Measurements from ENCODE around the gene GNAL.

GNAL gene

DNA sequence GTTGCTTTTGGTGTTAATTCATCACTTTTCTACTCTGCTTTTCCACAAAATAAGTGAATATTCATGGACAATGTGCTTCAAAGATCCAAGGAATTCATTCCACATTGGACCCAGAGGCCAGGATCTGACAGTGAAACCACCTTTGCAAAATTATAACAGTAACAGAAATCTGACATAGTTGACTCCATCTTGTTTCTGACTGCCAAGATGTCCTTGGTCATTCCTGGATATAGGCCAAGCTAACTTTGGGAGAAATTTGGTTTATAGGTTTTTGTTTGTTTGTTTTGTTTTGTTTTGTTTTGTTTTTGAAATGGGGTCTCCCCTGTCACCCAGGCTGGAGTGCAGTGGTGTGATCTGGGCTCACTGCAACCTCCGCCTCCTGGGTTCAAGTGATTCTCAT is 208.7 kb downstream of the GNAL start:
- H3K36me3 ChIP-seq = peaks cover 15 to 71% (median 27%) of the 10 kb centered on the region in 3 donors
- TF ChIP-seq, protein P1, sequence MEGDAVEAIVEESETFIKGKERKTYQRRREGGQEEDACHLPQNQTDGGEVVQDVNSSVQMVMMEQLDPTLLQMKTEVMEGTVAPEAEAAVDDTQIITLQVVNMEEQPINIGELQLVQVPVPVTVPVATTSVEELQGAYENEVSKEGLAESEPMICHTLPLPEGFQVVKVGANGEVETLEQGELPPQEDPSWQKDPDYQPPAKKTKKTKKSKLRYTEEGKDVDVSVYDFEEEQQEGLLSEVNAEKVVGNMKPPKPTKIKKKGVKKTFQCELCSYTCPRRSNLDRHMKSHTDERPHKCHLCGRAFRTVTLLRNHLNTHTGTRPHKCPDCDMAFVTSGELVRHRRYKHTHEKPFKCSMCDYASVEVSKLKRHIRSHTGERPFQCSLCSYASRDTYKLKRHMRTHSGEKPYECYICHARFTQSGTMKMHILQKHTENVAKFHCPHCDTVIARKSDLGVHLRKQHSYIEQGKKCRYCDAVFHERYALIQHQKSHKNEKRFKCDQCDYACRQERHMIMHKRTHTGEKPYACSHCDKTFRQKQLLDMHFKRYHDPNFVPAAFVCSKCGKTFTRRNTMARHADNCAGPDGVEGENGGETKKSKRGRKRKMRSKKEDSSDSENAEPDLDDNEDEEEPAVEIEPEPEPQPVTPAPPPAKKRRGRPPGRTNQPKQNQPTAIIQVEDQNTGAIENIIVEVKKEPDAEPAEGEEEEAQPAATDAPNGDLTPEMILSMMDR (IDR thresholded peaks at IDR 0.05) = no peak
- intact Hi-C loops (cut with DNase I; ENCODE audit: low total_unique reads) = no loop called here

DNA sequence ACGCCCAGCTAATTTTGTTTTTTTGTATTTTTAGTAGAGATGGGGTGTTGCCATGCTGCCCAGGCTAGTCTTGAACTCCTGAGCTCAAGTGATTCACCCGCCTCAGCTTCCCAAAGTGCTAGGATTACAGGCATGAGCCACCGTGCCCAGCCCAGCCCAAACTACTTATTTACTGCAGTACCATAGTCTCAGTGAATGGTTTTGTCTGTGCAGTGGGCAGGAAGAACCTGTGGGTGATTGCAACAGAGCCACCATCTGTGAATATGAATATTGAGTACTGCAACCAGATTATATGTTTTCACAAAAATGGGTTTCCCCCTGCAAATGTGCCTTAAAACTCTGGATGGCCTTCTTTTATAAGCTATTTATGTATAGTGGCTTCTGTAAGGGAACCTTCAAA is 210.0 kb downstream of the GNAL start:
- TF ChIP-seq, protein P1 (IDR thresholded peaks at IDR 0.05) = no peak
- Histone ChIP-seq H3K27me3 (no peaks in the 10 kb centered on the region), H3K27ac (no peak overlapping the region), H3K4me3 (no peak overlapping the region), H3K4me1 (no peaks in the 10 kb centered on the region), H3K36me3 (peaks cover 13 to 69% (median 23%) of the 10 kb centered on the region in 3 donors), H3K9me3 (no peaks in the 10 kb centered on the region)
- intact Hi-C loops (cut with DNase I; ENCODE audit: low total_unique reads) = no loop called here
- DNase-seq = no peak

More for the DNA sequence above, 208.7 kb downstream of the GNAL start:
- Histone ChIP-seq H3K4me3 (no peak overlapping the region), H3K27ac (no peak overlapping the region), H3K4me1 (no peaks in the 10 kb centered on the region), H3K27me3 (no peaks in the 10 kb centered on the region), H3K9me3 (no peaks in the 10 kb centered on the region)
- no peak for DNase-seq

DNA sequence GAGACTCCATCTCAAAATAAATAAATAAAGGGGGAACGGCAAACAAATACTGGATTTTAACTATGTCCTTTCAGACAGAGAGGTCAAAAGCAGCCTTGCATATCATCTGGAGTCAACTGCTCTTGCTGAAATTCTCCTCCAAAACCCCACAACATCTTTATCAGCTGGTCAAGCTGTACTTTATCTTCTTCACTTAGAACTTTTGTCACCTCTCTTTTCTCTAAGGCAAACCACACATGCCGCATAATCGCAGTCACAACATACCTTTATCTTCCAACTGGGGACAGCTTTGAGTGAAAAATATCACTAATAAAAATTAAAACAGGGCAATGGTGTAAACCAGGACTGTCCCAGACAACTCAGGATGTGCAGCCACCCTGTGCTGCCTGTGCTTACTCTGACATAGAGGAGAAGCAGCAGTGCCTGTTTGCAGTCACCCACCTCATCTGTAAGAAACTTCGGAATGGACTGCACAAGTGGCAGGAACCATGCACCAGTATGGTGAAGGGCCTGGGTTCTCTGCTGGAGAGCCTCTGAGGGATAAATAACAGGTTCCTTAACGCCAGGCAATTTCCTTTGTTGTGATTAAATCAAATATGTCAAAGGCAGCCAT is 212.9 kb downstream of the GNAL start:
- Histone ChIP-seq H3K27ac (no peak overlapping the region), H3K4me3 (no peak overlapping the region), H3K9me3 (no peaks in the 10 kb centered on the region), H3K4me1 (peaks cover 0 to 3% (median 1%) of the 10 kb centered on the region in 4 donors), H3K27me3 (no peaks in the 10 kb centered on the region), H3K36me3 (peaks cover 0 to 53% (median 9%) of the 10 kb centered on the region in 3 donors)
- TF ChIP-seq, protein P1 (IDR thresholded peaks at IDR 0.05) = no peak
- no peak for DNase-seq
- intact Hi-C loops (cut with DNase I; ENCODE audit: low total_unique reads) = loop anchor here (10.0 kb wide), 1 partner anchor 47 kb away; the partner anchor contains the start of gene CHMP1B

DNA sequence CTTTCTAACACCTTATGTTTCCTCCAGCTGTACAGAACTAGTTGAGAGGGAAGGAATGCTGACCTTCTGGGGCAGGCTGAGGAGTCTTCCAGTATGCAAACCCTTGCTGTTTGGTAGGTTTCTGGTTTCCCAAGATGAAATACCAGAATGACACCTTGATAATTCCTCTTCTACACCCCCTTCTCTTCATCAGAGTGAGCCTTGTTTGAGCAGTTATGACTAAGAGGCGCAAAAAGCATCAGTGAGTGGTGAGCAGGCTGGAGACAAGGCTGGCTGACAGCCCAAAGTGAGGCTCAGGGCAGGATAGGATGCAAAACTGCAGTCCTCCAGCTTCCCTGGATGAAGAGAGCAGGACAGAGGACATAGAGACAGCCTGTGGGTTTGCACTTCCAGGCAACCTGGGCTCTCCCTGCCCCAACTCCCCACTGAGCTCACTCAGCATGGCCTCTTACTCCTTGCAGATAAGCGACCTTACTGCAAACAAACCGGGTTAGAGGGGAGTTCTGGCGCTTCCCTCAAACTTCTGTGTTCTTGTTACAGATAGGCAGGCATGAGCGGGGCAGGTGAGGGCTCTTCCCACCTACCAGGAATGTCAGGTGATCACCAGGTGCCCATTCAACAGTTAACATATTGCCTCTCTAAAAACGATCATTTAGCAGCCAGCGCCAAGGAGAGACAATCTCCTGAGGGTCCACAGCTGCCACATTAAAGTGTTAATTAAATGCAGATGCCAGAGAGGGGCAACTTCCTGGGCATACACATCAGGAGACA is 213.6 kb downstream of the GNAL start:
- Histone ChIP-seq H3K27me3 (no peaks in the 10 kb centered on the region), H3K9me3 (no peaks in the 10 kb centered on the region), H3K4me1 (peaks cover 0 to 11% (median 8%) of the 10 kb centered on the region in 4 donors), H3K27ac (no peak overlapping the region), H3K36me3 (peaks cover 0 to 51% (median 9%) of the 10 kb centered on the region in 3 donors), H3K4me3 (no peak overlapping the region)
- intact Hi-C loops (cut with DNase I; ENCODE audit: low total_unique reads) = loop anchor here (10.0 kb wide), 1 partner anchor 48 kb away; the partner anchor contains the start of gene CHMP1B
- TF ChIP-seq, protein P1 (IDR thresholded peaks at IDR 0.05) = no peak
- DNase-seq = no peak

DNA sequence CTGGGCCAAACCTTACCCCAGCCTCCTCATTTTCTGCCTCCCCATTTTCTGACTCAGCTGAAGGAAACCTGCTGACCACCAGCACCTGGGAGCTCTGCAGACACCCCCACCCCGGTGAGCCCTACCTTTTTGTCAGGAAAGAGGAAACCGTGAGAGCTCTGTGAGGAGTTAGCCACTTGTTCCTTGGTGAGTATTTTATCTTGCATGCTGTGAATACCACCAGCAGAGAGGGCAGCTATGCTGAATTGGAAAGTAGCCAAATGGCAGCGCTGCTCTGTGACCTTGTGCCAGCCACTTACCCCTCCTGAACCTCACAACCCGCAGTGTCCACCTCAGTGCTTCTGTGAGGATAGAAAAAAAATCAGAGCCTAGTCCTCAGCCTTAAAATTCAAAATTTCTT is 216.5 kb downstream of the GNAL start:
- Histone ChIP-seq H3K4me1 (peaks cover 0 to 19% (median 12%) of the 10 kb centered on the region in 4 donors), H3K36me3 (peaks cover 0 to 32% (median 9%) of the 10 kb centered on the region in 3 donors), H3K27me3 (no peaks in the 10 kb centered on the region), H3K27ac (no peak overlapping the region), H3K4me3 (no peak overlapping the region), H3K9me3 (no peaks in the 10 kb centered on the region)
- no peak for DNase-seq
- intact Hi-C loops (cut with DNase I; ENCODE audit: low total_unique reads) = loop anchor here (10.0 kb wide), 1 partner anchor 51 kb away; the partner anchor contains the start of gene CHMP1B
- TF ChIP-seq, protein P1 (IDR thresholded peaks at IDR 0.05) = no peak
